ENCODE results near the gene OR1J4. TPM values are rescaled to one million over a fixed set of nuclear protein-coding genes. Genes with fewer than 3 reads are reported as not detected.

OR1J4 gene
- polyA plus RNA-seq, 1 of the 3 experiments (the other 2 are of a cell fraction): 0.07 TPM

GRCh38 chr9:122510502-122510901 is 8.4 kb upstream of the OR1J4 start, which contains the start of gene OR1J2:
TSS of gene OR1J2 (plus strand) at chr9:122510802. CDS start at chr9:122510802, 0 bp downstream.
- no peak within 1 kb of the TSS for H3K9ac ChIP-seq
- no peaks in the 10 kb centered on the region for H3K9me3 ChIP-seq
- no peak within 1 kb of the TSS for H2AFZ ChIP-seq (ENCODE audit: low read depth)
- no peaks in the 10 kb centered on the region for H3K4me1 ChIP-seq (ENCODE audit: control insufficient read depth in 1 of 2, insufficient read depth in 2 of 2, low read depth in 1 of 2, low read length in 1 of 2)
- H3K4me3 ChIP-seq (ENCODE audit: low read depth in 2 of 2, low read length in 1 of 2): no peak within 1 kb of the TSS
- H3K79me2 ChIP-seq (ENCODE audit: insufficient read depth): no peaks in the 10 kb centered on the region
- peaks cover 29% of the 10 kb centered on the region; the same call in 1 of the 2 replicates for H3K27me3 ChIP-seq (ENCODE audit: insufficient read depth)
- no peaks in the 10 kb centered on the region for H4K20me1 ChIP-seq (ENCODE audit: insufficient read depth)
- H3K9me2 ChIP-seq: no peaks in the 10 kb centered on the region
- CTCF ChIA-PET: no interaction called here
- 13% methylated on average over 6 of the region's 6 CpGs for WGBS (ENCODE audit: low lambda C conversion rate)
- no peak within 1 kb of the TSS for H3K4me2 ChIP-seq
- no peaks in the 10 kb centered on the region for H3K36me3 ChIP-seq (replicated peaks in 1 of 2; ENCODE audit: control insufficient read depth in 1 of 2, insufficient read depth in 2 of 2, low read length in 1 of 2)
- H3K27ac ChIP-seq (ENCODE audit: low read depth in 2 of 2, low read length in 1 of 2): no peak within 1 kb of the TSS
- no peak for DNase-seq
- H3F3A ChIP-seq (replicated peaks; ENCODE audit: insufficient read depth): no peaks in the 10 kb centered on the region
- TF ChIP-seq SMC3 (IDR thresholded peaks at IDR 0.05; ENCODE audit: low read depth, low read length) (no peak), RAD21 (IDR thresholded peaks at IDR 0.05; ENCODE audit: low read length) (no peak), TAF1 (IDR thresholded peaks at IDR 0.05; ENCODE audit: borderline replicate concordance, low read depth, low read length) (no peak), EP300 (IDR thresholded peaks at IDR 0.05; ENCODE audit: borderline replicate concordance in 1 of 2, low read depth in 1 of 2, low read length in 1 of 2) (no peak), RXRA (IDR thresholded peaks at IDR 0.05; ENCODE audit: borderline replicate concordance, low read depth) (no peak), CTCF (IDR thresholded peaks at IDR 0.05) (no peak), MEF2A (IDR thresholded peaks at IDR 0.05; ENCODE audit: borderline replicate concordance, low read depth) (no peak), YY1 (IDR thresholded peaks at IDR 0.05; ENCODE audit: low read depth) (no peak), USF2 (IDR thresholded peaks at IDR 0.05; ENCODE audit: borderline replicate concordance, low read depth, low read length) (no peak), JUND (IDR thresholded peaks at IDR 0.05) (no peak), CHD2 (IDR thresholded peaks at IDR 0.05; ENCODE audit: low read length, partially characterized antibody) (no peak), GABPA (IDR thresholded peaks at IDR 0.05; ENCODE audit: low read depth) (no peak), SIN3A (IDR thresholded peaks at IDR 0.05; ENCODE audit: borderline replicate concordance, low read depth, low read length) (no peak), RFX5 (IDR thresholded peaks at IDR 0.05; ENCODE audit: low read length) (no peak), NFIC (IDR thresholded peaks at IDR 0.05; ENCODE audit: borderline replicate concordance) (no peak), EZH2phosphoT487 (IDR thresholded peaks at IDR 0.05; ENCODE audit: borderline replicate concordance, low read depth) (no peak)
- TF ChIP-seq, protein P1, sequence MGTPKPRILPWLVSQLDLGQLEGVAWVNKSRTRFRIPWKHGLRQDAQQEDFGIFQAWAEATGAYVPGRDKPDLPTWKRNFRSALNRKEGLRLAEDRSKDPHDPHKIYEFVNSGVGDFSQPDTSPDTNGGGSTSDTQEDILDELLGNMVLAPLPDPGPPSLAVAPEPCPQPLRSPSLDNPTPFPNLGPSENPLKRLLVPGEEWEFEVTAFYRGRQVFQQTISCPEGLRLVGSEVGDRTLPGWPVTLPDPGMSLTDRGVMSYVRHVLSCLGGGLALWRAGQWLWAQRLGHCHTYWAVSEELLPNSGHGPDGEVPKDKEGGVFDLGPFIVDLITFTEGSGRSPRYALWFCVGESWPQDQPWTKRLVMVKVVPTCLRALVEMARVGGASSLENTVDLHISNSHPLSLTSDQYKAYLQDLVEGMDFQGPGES (IDR thresholded peaks at IDR 0.05; ENCODE audit: low read depth, low read length): no peak
- TF ChIP-seq, protein P2, sequence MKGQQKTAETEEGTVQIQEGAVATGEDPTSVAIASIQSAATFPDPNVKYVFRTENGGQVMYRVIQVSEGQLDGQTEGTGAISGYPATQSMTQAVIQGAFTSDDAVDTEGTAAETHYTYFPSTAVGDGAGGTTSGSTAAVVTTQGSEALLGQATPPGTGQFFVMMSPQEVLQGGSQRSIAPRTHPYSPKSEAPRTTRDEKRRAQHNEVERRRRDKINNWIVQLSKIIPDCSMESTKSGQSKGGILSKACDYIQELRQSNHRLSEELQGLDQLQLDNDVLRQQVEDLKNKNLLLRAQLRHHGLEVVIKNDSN (IDR thresholded peaks at IDR 0.05; ENCODE audit: borderline replicate concordance, low read depth): no peak
- POLR2A ChIA-PET: no interaction called here

Data from SK-N-SH (cell line).